Smooth muscle cell (in vitro differentiated cells): ENCODE data around the gene AVEN. TPM values are rescaled to one million over a fixed set of nuclear protein-coding genes. Genes with fewer than 3 reads are reported as not detected.

Experiments
- DNase-seq: peaks from one replicate; lab custom pipeline; 2025; ENCODE audit not compliant: unreplicated experiment; lab: John Stamatoyannopoulos, UW
- H2AFZ ChIP-seq: fragments of 200-600 bp; sonication (generic); 2 replicates; pipeline ENCODE4 v1.6.0; 2016; ENCODE audit warnings: antibody characterized with exemption, low read depth, mild to moderate bottlenecking
- H3F3A ChIP-seq: fragments of 200-600 bp; sonication (generic); 2 replicates; pipeline ENCODE4 v1.6.0; 2017; ENCODE audit warnings: antibody characterized with exemption, low read depth
- H3K27ac ChIP-seq: fragments of 200-600 bp; sonication (generic); 2 replicates; pipeline ENCODE4 v1.5.1; 2016; ENCODE audit warnings: low read depth, mild to moderate bottlenecking
- H3K27me3 ChIP-seq: fragments of 200-600 bp; sonication (generic); 2 replicates; pipeline ENCODE4 v1.6.1; 2016; ENCODE audit warnings: low read depth, mild to moderate bottlenecking
- H3K36me3 ChIP-seq: fragments of 200-600 bp; sonication (generic); 2 replicates; pipeline ENCODE4 v1.5.1; 2016; ENCODE audit warnings: low read depth
- H3K4me1 ChIP-seq: fragments of 200-600 bp; sonication (generic); 2 replicates; pipeline ENCODE4 v1.5.1; 2016; ENCODE audit warnings: low read depth
- H3K4me2 ChIP-seq: fragments of 200-600 bp; sonication (generic); 2 replicates; pipeline ENCODE4 v1.6.0; 2016; ENCODE audit warnings: mild to moderate bottlenecking
- H3K4me3 ChIP-seq: fragments of 200-600 bp; sonication (generic); 2 replicates; pipeline ENCODE4 v1.5.1; 2016; ENCODE audit warnings: mild to moderate bottlenecking
- H3K79me2 ChIP-seq: fragments of 200-600 bp; sonication (generic); 2 replicates; pipeline ENCODE4 v1.6.0; 2016; ENCODE audit warnings: low read depth, mild to moderate bottlenecking
- H3K9ac ChIP-seq: fragments of 200-600 bp; sonication (generic); 2 replicates; pipeline ENCODE4 v1.6.0; 2016; ENCODE audit warnings: low read depth
- H3K9me3 ChIP-seq: fragments of 200-600 bp; sonication (generic); replicated peaks from 2 replicates; pipeline ENCODE4 v1.5.1; 2016; ENCODE audit warnings: low read depth
- H4K20me1 ChIP-seq: fragments of 200-600 bp; sonication (generic); 2 replicates; pipeline ENCODE4 v1.6.0; 2016; ENCODE audit warnings: low read depth
- WGBS: methylation state at CpG from one replicate; pipeline ENCODE4 v1.1.7; 2016; ENCODE audit warnings: low lambda C conversion rate; 5-methylcytosine and 5-hydroxymethylcytosine counted together
- polyA plus RNA-seq: library from polyadenylated mRNA; unstranded; fragments of >200 nt; fragmentation: Nextera tagmentation; extraction: Ambion mirVana; gene quantifications from 2 replicates; pipeline ENCODE4 v1.2.1, GENCODE V29; 2016
- total RNA-seq: library from RNA; depleted of rRNA; stranded (reverse); fragments of >200 nt; gene quantifications from 2 replicates; pipeline ENCODE4 v1.2.3, GENCODE V29; 2014
- TF ChIP-seq, protein P1 (sequence below): fragments of 200-600 bp; sonication (generic); IDR thresholded peaks from 2 replicates; pipeline ENCODE4 v1.5.1; 2017; ENCODE audit warnings: borderline replicate concordance, mild to moderate bottlenecking, antibody characterized with exemption; ENCODE audit not compliant: insufficient read depth, poor library complexity, severe bottlenecking

AVEN gene
- total and polyA plus RNA-seq, 2 experiments from 2014 or later, result 10.6 to 15.7 TPM

DNA sequence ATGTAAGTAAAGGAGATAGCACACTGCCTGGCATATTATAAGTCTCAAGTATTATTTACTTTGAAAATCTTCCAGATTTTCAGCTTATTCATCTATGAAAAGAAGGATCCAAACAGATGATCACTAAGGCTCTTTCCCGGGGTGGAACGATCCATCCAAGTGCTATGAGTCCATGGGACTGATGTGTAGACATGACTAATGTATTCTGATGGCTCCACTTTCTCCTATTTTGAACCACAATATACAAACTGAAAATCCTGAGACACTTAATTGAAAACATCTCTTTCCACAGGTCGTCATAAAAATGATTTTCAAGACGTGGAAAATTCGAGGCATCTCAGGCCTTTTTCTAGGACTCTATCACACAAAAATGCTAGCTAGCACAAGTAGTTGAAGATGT lies 104.1 kb downstream of the AVEN start:
- Histone ChIP-seq H2AFZ (no peak overlapping the region), H3K4me3 (no peak overlapping the region), H3K4me2 (no peak overlapping the region), H4K20me1 (no peaks in the 10 kb centered on the region), H3K27ac (no peak overlapping the region), H3K4me1 (no peaks in the 10 kb centered on the region), H3K27me3 (no peaks in the 10 kb centered on the region), H3K9me3 (no peaks in the 10 kb centered on the region), H3K9ac (no peak overlapping the region), H3F3A (no peaks in the 10 kb centered on the region), H3K79me2 (no peaks in the 10 kb centered on the region), H3K36me3 (no peaks in the 10 kb centered on the region)
- DNase-seq, result no peak
- TF ChIP-seq, protein P1, sequence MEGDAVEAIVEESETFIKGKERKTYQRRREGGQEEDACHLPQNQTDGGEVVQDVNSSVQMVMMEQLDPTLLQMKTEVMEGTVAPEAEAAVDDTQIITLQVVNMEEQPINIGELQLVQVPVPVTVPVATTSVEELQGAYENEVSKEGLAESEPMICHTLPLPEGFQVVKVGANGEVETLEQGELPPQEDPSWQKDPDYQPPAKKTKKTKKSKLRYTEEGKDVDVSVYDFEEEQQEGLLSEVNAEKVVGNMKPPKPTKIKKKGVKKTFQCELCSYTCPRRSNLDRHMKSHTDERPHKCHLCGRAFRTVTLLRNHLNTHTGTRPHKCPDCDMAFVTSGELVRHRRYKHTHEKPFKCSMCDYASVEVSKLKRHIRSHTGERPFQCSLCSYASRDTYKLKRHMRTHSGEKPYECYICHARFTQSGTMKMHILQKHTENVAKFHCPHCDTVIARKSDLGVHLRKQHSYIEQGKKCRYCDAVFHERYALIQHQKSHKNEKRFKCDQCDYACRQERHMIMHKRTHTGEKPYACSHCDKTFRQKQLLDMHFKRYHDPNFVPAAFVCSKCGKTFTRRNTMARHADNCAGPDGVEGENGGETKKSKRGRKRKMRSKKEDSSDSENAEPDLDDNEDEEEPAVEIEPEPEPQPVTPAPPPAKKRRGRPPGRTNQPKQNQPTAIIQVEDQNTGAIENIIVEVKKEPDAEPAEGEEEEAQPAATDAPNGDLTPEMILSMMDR, result no peak
- WGBS, result 91% methylated on average over 5 of the region's 5 CpGs

GRCh38 chr15:33934396-33934795 lies 104.6 kb downstream of the AVEN start:
- Histone ChIP-seq H3K4me2 (no peak overlapping the region), H3K27ac (no peak overlapping the region), H3F3A (no peaks in the 10 kb centered on the region), H3K27me3 (no peaks in the 10 kb centered on the region), H2AFZ (no peak overlapping the region), H3K4me3 (no peak overlapping the region), H3K9me3 (no peaks in the 10 kb centered on the region), H4K20me1 (no peaks in the 10 kb centered on the region), H3K4me1 (no peaks in the 10 kb centered on the region), H3K36me3 (no peaks in the 10 kb centered on the region), H3K79me2 (no peaks in the 10 kb centered on the region), H3K9ac (no peak overlapping the region)
- TF ChIP-seq, protein P1, result no peak
- DNase-seq, result no peak
- 77% methylated on average over 3 of the region's 3 CpGs for WGBS

GRCh38 chr15:33932734-33933133 lies 106.3 kb downstream of the AVEN start:
- no peak overlapping the region for H2AFZ ChIP-seq
- H3F3A ChIP-seq, result no peaks in the 10 kb centered on the region
- H3K79me2 ChIP-seq, result no peaks in the 10 kb centered on the region
- H3K27me3 ChIP-seq, result no peaks in the 10 kb centered on the region
- no peak overlapping the region for H3K9ac ChIP-seq
- no peaks in the 10 kb centered on the region for H3K4me1 ChIP-seq
- H3K4me3 ChIP-seq, result no peak overlapping the region
- no peaks in the 10 kb centered on the region for H3K36me3 ChIP-seq
- TF ChIP-seq, protein P1, result no peak
- DNase-seq, result no peak
- H3K4me2 ChIP-seq, result no peak overlapping the region
- H3K9me3 ChIP-seq, result no peaks in the 10 kb centered on the region
- H4K20me1 ChIP-seq, result no peaks in the 10 kb centered on the region
- H3K27ac ChIP-seq, result no peak overlapping the region
- WGBS, result 96% methylated on average over 2 of the region's 2 CpGs

- no peaks in the 10 kb centered on the region for H3K27me3 ChIP-seq
- H3K36me3 ChIP-seq, result no peaks in the 10 kb centered on the region
- H4K20me1 ChIP-seq, result no peaks in the 10 kb centered on the region
- no peaks in the 10 kb centered on the region for H3K9me3 ChIP-seq
- no peak for DNase-seq
- no peak overlapping the region for H3K4me3 ChIP-seq
- no peak overlapping the region for H3K27ac ChIP-seq
- WGBS, result 90% methylated on average over 4 of the region's 4 CpGs
- H3K79me2 ChIP-seq, result no peaks in the 10 kb centered on the region
- TF ChIP-seq, protein P1, result no peak
- H2AFZ ChIP-seq, result no peak overlapping the region
- no peaks in the 10 kb centered on the region for H3K4me1 ChIP-seq
- no peaks in the 10 kb centered on the region for H3F3A ChIP-seq
- no peak overlapping the region for H3K9ac ChIP-seq
- no peak overlapping the region for H3K4me2 ChIP-seq
Measured at GRCh38 chr15:33926260-33926659, 112.7 kb downstream of the AVEN start.
